ENCODE measurements around the gene MAFF.
"Not testable (repeated sequence)": the region's sequence is repeated elsewhere in the genome, so short reads cannot be mapped to it uniquely, and the experiment has no call there.

Gene MAFF

DNA sequence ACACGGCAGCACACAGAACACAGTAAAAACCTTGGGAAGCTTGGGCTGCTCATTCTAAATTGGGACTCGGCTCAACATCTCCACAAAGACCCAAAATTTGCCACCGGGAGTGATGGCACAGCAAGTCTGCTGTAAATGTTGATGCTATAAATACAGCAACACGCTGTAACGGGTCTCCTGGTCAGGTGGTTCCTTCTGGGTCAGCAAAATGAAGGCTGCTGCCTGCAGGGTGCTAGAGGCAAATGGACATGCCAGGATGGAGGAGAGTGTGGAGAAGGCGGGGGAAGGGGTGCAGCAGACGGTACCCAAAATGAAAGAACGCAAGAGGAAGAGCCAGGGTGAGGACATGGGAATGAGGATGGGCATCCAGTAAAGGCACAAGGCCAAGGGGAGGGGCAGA, 30.4 kb downstream of the MAFF start:
- no peak for DNase-seq
- no peak overlapping the region for H3K27ac Mint-ChIP-seq
- H3K4me3 Mint-ChIP-seq: no peak overlapping the region
- no peaks in the 10 kb centered on the region for H3K9me3 Mint-ChIP-seq
- no peaks in the 10 kb centered on the region for H3K27me3 Mint-ChIP-seq
- H3K36me3 Mint-ChIP-seq: peaks cover 26% of the 10 kb centered on the region
- peaks cover 12% of the 10 kb centered on the region for H3K4me1 Mint-ChIP-seq
- CTCF ChIA-PET: no interaction called here

DNA sequence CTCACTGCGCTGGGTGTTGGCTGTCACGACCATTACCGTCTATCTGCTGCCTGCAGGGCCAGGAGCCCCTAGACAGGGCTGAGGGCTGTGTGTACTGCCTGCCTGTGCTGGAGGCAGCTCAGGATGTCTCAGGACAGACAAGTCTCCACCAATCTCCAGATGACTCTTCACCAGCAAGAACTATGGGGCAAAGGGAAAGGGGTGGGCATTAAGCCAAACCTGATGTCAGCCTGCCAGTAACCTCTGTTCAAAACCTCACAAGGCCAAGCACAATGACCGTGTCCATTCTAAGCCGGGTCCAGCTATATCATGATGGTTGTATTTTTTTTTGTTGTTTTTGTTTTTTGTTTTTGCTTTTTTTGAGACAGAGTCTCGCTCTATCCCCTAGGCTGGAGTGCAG, 31.6 kb downstream of the MAFF start:
- no peaks in the 10 kb centered on the region for H3K27me3 Mint-ChIP-seq
- no peaks in the 10 kb centered on the region for H3K9me3 Mint-ChIP-seq
- CTCF ChIA-PET: no interaction called here
- no peak overlapping the region for H3K4me3 Mint-ChIP-seq
- DNase-seq: no peak
- H3K27ac Mint-ChIP-seq: no peak overlapping the region
- H3K4me1 Mint-ChIP-seq: peaks cover 12% of the 10 kb centered on the region
- H3K36me3 Mint-ChIP-seq: peaks cover 28% of the 10 kb centered on the region

DNA sequence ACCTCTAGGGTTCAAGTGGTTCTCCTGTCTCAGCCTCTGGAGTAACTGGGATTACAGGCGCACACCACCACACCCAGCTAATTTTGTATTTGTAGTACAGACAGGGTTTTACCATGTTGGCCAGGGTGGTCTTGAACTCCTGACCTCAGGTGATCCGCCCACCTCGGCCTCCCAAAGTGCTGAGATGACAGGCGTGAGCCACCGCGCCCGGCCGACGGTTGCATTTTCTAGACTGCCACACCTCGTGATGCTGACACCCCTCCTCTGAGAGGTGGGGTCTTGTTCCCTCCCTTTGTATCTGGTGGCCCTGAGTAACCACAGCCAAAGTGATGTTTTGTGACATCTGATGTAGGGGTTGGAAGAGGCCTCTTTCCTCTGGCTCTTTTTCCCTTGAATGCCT, 32.1 kb downstream of the MAFF start:
- H3K4me1 Mint-ChIP-seq, DNase-seq, H3K27me3 Mint-ChIP-seq, H3K9me3 Mint-ChIP-seq, CTCF ChIA-PET, H3K4me3 Mint-ChIP-seq, H3K27ac Mint-ChIP-seq: not testable (repeated sequence)
- H3K36me3 Mint-ChIP-seq: peaks cover 25% of the 10 kb centered on the region

DNA sequence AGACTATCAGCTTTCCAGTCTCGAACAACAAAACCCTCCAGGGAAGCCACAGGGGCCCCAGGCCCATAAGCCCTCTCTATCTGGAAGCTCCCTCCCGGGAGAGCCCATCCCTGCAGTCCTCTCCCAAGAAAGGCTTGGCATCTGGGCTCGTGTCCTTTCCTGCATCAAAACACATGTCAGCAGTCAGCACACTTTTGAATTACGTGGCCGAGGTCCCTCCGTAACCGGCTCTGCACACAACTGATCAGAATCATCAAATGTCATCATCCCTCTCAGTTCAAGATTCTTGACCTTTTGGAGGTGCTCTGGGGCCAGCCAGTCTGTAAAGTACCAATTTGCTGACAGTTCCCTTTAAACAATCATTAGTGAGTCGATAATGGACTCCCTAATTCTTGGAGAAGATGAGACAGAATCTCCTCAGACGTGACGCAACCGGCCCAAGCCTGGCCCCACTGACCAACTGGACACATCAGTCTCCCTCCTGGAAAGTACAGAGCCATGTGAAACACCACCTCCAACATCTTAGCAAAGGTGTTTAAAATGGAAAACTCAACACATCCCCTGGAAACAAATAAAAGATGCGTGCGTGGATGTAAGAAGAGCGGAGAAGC, 33.6 kb downstream of the MAFF start:
- Mint-ChIP-seq H3K4me1 (peaks cover 4% of the 10 kb centered on the region), H3K27ac (no peak overlapping the region), H3K36me3 (peaks cover 25% of the 10 kb centered on the region), H3K4me3 (no peak overlapping the region), H3K27me3 (no peaks in the 10 kb centered on the region), H3K9me3 (no peaks in the 10 kb centered on the region)
- DNase-seq: no peak
- CTCF ChIA-PET: no interaction called here

DNA sequence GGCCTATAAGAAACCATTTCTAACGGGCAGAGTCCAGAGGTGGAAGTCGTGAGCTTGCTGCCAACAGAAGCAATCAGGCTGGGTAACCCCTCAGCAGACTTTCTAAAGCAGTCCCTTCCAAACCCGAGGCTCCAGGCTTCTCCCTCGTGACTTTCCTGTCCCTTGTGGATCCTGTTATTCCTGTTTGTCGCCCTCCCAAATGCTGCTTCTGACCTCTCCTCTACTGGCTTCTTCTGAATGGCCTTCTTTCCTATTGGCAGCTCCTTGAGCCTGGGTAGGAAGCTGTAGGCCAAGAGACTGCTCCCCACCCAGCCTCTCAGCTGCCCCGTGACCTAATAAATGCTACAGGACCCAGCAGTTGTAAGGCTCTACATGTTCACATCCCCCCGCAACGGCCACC, 35.0 kb downstream of the MAFF start:
- DNase-seq: no peak
- H3K4me3 Mint-ChIP-seq: no peak overlapping the region
- H3K36me3 Mint-ChIP-seq: peaks cover 13% of the 10 kb centered on the region
- CTCF ChIA-PET: interaction anchor here (0.7 kb wide), 1 partner anchor 20 kb away, joined by 3 read pairs; no protein-coding TSS in a partner anchor
- no peaks in the 10 kb centered on the region for H3K4me1 Mint-ChIP-seq
- H3K27me3 Mint-ChIP-seq: no peaks in the 10 kb centered on the region
- H3K9me3 Mint-ChIP-seq: no peaks in the 10 kb centered on the region
- no peak overlapping the region for H3K27ac Mint-ChIP-seq

DNA sequence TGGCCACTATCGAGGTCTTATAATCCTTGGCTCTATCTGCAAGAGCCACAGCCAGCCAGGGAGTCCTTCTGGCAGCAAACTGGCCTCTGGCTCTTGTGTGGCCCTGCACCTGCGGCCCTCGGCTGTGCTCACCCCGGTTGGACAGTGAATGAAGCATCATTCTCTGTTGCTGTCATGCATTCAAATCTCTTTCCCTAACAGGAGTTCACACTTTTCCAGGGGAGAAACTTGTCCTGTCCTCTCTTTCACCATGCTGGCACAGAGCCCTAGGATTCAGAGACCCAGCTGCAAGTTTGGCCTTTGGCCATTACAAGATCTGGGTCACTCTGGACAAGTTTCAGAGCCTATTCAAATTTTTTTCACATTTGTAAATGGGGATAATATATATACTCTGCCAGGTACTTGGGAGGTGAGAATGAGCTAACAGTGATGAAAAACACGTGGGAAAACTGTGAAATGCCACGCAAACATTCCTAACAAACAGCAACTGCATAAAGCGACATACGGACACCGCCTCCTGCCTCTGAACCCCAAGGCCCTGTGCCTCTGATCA, 36.8 kb downstream of the MAFF start:
- no peaks in the 10 kb centered on the region for H3K4me1 Mint-ChIP-seq
- no peak overlapping the region for H3K4me3 Mint-ChIP-seq
- no peaks in the 10 kb centered on the region for H3K9me3 Mint-ChIP-seq
- no peak for DNase-seq
- no peaks in the 10 kb centered on the region for H3K27me3 Mint-ChIP-seq
- no peak overlapping the region for H3K27ac Mint-ChIP-seq
- CTCF ChIA-PET: no interaction called here
- peaks cover 12% of the 10 kb centered on the region for H3K36me3 Mint-ChIP-seq

DNA sequence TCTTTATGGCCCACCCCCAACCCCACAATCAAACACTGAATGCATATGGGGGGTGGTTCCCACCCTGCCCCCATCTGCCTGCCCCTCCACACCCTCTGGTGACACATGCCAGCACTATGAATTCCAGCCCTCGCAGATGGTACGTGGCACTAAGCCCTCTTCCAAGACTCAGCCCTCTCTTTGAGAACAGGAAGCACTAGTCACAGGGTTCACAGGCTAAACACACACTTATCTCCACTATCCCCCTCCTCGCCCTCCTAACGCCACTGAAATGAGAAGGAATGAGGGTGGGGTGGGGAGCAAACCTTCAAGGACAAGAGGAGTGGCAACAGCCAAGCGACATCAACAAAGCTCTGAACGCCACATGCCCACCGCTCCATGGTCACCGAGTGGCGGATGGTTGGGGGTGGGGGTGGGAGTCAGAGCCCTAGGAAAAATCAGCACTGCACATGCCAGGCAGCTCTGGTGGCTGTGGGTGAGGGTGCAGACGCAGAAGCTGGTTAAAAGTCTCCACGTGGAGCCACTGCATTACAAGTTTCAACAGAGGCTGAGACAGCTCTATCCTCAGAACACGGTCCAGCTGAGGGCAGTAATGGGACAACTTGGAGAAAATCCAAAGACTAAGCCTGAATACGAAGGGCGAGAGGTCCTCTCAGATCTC, 37.4 kb downstream of the MAFF start:
- H3K36me3 Mint-ChIP-seq: peaks cover 16% of the 10 kb centered on the region
- DNase-seq: no peak
- CTCF ChIA-PET: no interaction called here
- H3K4me3 Mint-ChIP-seq: no peak overlapping the region
- H3K9me3 Mint-ChIP-seq: no peaks in the 10 kb centered on the region
- no peaks in the 10 kb centered on the region for H3K27me3 Mint-ChIP-seq
- no peak overlapping the region for H3K27ac Mint-ChIP-seq
- H3K4me1 Mint-ChIP-seq: no peaks in the 10 kb centered on the region

DNA sequence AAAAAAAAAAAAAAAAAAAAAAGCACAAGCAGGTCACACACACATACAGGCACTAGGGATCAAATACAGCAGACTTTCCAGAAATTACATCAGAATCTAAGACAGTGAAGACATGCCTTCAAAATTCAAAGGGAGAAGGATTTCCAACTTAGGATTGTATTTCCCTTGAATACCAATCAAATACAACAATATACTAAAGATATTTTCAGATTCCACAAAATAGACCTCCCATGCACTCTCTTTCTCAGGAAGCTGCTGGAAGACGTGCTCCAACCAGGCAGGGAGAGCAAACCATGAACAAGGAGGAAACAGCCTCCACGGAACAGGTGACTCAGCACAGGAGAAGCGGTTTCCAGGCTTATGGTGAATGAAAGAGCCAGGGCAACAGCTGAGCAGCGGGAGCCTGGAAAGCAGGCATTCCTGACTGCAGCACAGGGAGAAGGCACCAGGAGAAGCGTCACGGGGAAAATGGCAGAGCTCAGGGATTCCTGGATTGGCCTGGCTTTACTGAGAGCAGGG, 39.0 kb downstream of the MAFF start:
- no peaks in the 10 kb centered on the region for H3K27me3 Mint-ChIP-seq
- no peak for DNase-seq
- H3K27ac Mint-ChIP-seq: no peak overlapping the region
- CTCF ChIA-PET: no interaction called here
- no peak overlapping the region for H3K4me3 Mint-ChIP-seq
- no peaks in the 10 kb centered on the region for H3K9me3 Mint-ChIP-seq
- no peaks in the 10 kb centered on the region for H3K4me1 Mint-ChIP-seq
- H3K36me3 Mint-ChIP-seq: peaks cover 11% of the 10 kb centered on the region

DNA sequence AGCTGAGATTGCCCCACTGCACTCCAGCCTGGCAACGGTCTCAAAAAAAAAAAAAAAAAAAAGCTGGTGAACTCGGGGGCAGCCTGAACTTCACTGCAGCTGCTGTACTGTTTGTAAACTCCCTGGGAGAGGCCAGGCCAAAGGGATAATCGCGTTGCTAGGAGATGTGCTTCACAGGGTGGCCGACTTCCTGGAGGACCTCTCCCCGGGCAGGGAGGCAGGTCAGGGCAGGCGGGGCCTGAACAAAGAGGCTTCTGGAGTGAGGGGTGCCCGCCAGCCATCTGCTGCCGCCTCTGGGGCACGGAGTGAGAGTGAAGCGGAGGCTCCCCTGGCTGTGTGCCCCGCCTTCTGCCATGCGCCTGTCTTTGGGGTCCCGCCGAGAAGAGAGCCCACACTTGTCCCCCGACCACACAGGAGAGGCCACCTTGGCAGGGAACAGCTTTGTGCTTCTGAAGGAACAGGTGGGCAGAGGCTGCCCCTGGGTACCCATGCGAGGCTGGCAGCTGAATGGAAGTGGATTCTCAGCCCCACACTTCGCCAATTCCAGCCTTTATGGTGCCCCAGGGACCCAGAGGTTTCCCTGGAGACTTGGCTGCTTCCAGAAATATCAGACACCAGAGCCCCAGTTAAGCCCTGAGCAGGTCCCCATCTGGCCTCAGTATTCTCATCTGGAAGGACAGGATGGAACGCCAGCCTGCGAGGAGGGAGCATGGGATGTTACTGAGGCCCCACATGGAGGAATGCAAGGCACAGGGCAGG, 41.4 kb downstream of the MAFF start:
- Mint-ChIP-seq H3K4me1 (no peaks in the 10 kb centered on the region), H3K4me3 (no peak overlapping the region), H3K36me3 (peaks cover 14% of the 10 kb centered on the region), H3K9me3 (no peaks in the 10 kb centered on the region), H3K27ac (no peak overlapping the region), H3K27me3 (no peaks in the 10 kb centered on the region)
- CTCF ChIA-PET: no interaction called here
- DNase-seq: no peak

DNA sequence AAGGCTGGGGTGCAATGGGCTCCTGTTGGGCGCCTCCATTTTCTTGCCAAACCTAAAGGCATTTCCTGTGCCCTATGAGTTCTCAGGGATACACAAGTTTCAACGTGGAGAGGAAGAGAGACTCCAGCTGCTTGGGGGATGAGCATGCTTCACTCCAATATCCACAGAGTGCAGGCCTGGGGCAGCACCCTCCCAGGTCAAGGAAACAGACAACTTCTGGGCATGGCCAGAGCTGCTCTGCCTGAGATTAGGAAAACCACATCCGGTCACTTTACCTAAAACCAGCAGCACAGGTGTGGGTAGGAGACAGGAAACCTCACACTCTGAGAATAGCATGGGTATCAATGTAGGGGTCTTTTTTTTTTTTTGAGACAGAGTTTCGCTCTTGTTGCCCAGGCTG, 42.3 kb downstream of the MAFF start:
- DNase-seq: no peak
- Mint-ChIP-seq H3K36me3 (peaks cover 15% of the 10 kb centered on the region), H3K9me3 (no peaks in the 10 kb centered on the region), H3K27ac (no peak overlapping the region), H3K27me3 (no peaks in the 10 kb centered on the region), H3K4me1 (no peaks in the 10 kb centered on the region), H3K4me3 (no peak overlapping the region)
- CTCF ChIA-PET: no interaction called here

DNA sequence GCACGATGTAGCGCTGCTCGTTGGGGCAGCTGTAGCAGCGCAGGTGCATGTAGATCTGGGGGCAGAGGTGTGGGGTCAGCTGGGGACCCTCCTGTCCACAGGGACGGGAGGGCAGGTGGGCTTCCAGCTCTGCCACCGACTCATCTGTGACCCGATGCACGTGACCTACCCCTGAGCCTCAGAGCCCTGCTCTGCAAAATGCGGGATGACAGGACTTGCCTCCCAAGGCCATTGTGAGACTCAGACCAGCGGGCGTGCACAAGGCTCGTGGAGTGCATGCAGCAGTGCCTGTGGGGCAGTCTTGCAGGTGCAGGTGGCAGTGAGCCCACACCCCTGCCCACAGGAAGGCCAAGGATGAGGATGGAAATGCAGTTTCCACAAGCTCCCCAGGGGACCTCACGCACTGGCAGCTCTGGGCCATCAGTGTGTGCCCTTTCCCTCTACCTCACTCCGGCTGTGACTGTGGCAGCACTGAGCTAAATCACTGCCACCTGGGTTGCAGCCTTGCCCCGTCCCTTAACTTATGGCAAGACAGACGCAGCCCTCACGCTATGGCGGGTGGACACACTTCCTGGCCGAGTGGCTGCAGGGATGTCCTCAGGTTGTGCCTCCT, 44.4 kb downstream of the MAFF start:
- Mint-ChIP-seq H3K9me3 (no peaks in the 10 kb centered on the region), H3K27ac (no peak overlapping the region), H3K4me3 (no peak overlapping the region), H3K4me1 (no peaks in the 10 kb centered on the region), H3K36me3 (peaks cover 19% of the 10 kb centered on the region), H3K27me3 (no peaks in the 10 kb centered on the region)
- CTCF ChIA-PET: interaction anchor here (0.8 kb wide), 1 partner anchor 16 kb away, joined by 4 read pairs; no protein-coding TSS in a partner anchor
- DNase-seq: no peak

DNA sequence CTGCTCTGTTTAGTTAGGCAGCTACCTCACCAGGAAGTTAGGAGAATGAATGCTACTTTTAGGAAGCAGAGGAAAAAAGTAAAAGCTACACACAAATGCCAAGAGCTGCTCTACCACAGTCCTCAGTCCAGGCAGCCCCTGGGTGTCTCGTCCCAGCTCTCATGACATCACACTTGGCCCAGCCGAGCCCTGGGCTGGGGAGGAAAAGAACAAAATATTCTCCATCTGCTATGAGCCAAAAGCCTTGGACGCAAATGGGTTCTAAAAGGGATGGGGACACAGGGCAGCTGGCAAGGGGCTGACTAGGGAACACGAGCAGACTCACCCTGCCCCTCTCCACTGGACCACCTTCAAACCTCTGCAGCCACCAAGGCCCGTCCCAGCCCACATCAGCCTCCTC, 44.9 kb downstream of the MAFF start:
- no peak for DNase-seq
- Mint-ChIP-seq H3K9me3 (no peaks in the 10 kb centered on the region), H3K36me3 (peaks cover 19% of the 10 kb centered on the region), H3K4me3 (no peak overlapping the region), H3K27me3 (no peaks in the 10 kb centered on the region), H3K4me1 (no peaks in the 10 kb centered on the region), H3K27ac (no peak overlapping the region)
- CTCF ChIA-PET: interaction anchor here (0.8 kb wide), 1 partner anchor 16 kb away, joined by 4 read pairs; no protein-coding TSS in a partner anchor

DNA sequence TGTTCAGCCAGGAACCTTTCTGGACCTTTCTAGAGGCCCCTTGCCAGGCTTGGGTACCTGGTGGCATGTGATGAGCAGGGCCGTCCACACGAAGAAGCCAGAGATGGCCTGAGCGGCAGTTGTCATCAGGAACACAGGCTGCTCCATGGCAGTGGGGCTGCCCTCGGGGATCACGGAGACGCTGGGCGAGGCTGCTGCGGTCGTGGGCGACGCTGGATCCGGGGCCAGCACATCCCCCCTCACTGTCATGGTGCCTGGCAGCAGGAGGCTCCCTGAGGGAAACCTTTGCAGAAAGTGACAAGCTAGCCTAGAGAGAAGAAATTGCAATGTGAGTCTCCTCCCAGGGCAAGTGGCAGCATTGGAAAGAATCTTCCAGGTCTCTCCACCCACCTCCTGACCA, 45.9 kb downstream of the MAFF start:
- Mint-ChIP-seq H3K27me3 (no peaks in the 10 kb centered on the region), H3K36me3 (peaks cover 19% of the 10 kb centered on the region), H3K4me1 (no peaks in the 10 kb centered on the region), H3K9me3 (no peaks in the 10 kb centered on the region), H3K27ac (no peak overlapping the region), H3K4me3 (no peak overlapping the region)
- DNase-seq: no peak
- CTCF ChIA-PET: no interaction called here

DNA sequence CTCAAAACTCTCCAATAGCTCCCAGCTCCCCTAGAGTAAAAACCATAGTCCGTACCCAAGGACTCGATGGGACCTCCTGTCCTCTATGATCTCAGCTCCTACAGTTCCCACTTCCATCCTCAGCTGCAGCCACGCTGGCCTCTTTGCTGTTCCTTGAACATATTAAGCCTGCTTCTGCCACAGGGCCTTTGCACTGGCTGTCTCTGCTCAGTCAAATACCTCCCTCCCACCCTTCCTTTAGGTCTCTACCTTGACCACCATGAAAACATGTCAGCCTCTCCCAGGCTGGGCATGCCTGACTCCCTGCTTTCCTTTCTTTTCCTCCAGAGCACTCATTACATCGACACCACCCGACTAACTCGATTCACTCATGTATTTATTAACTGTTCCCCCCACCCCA, 46.5 kb downstream of the MAFF start:
- DNase-seq: no peak
- H3K27ac Mint-ChIP-seq: no peak overlapping the region
- no peaks in the 10 kb centered on the region for H3K4me1 Mint-ChIP-seq
- H3K27me3 Mint-ChIP-seq: no peaks in the 10 kb centered on the region
- H3K36me3 Mint-ChIP-seq: peaks cover 19% of the 10 kb centered on the region
- CTCF ChIA-PET: no interaction called here
- no peaks in the 10 kb centered on the region for H3K9me3 Mint-ChIP-seq
- no peak overlapping the region for H3K4me3 Mint-ChIP-seq
